HEK293 (cell line): ENCODE measurements around the gene SH3BGR.

Source experiments
- CTCF ChIA-PET: fragments of 350-600 bp; formaldehyde crosslinking; extraction: SDS; loops from one replicate; lab custom pipeline; 2021; ENCODE audit warnings: antibody characterized with exemption; lab: Yijun Ruan, JAX
- POLR2A ChIA-PET: fragments of 300-600 bp; formaldehyde crosslinking; extraction: SDS; loops from one replicate; lab custom pipeline; 2020; ENCODE audit warnings: antibody characterized with exemption, inconsistent platforms; lab: Yijun Ruan, JAX
- H3K27ac ChIP-seq: fragments of 200-500 bp; sonication (Bioruptor generic); 2 replicates; pipeline ENCODE4 v1.5.1; 2014; ENCODE audit warnings: low read depth, low read length, control low read depth, inconsistent platforms; ENCODE audit errors: extremely low read depth
- H3K36me3 ChIP-seq, 2 experiments: fragments of 200-500 bp in 1 of 2; sonication (Bioruptor generic) in 1 of 2; 1 replicate in 1 of 2; 2 replicates in 1 of 2; pipeline ENCODE4 v1.5.1; 2014 to 2017; ENCODE audit warnings: inconsistent platforms in 2 of 2, low read length in 2 of 2; ENCODE audit not compliant: control insufficient read depth in 2 of 2, insufficient read depth in 1 of 2
- H3K4me1 ChIP-seq: fragments of 200-500 bp; sonication (Bioruptor generic); 2 replicates; pipeline ENCODE4 v1.5.1; 2014; ENCODE audit warnings: mild to moderate bottlenecking, low read length, inconsistent platforms; ENCODE audit not compliant: control insufficient read depth, insufficient read depth
- H3K4me3 ChIP-seq: 2 replicates; pipeline ENCODE4 v1.5.1; 2011; ENCODE audit warnings: low read depth, mild to moderate bottlenecking, control low read depth, low read length, moderate library complexity
- H3K9me3 ChIP-seq: fragments of 200-500 bp; sonication (Bioruptor generic); 2 replicates; pipeline ENCODE4 v1.5.1; 2014; ENCODE audit warnings: low read depth, low read length, inconsistent platforms; ENCODE audit not compliant: control insufficient read depth, insufficient read depth
- BCL11A ChIP-seq: fragments of 450-650 bp; formaldehyde crosslinking; IDR thresholded peaks from 2 replicates; pipeline ENCODE4 v1.5.1; 2016; ENCODE audit warnings: low read depth, missing biosample characterization, missing genetic modification characterization
- MYNN ChIP-seq: fragments of 450-650 bp; formaldehyde crosslinking; IDR thresholded peaks from 2 replicates; pipeline ENCODE4 v1.5.1; 2016; ENCODE audit warnings: missing biosample characterization, missing genetic modification characterization, borderline replicate concordance
- MZF1 ChIP-seq: fragments of 450-650 bp; formaldehyde crosslinking; IDR thresholded peaks from 2 replicates; pipeline ENCODE4 v1.5.1; 2017; ENCODE audit warnings: missing biosample characterization, missing genetic modification characterization, borderline replicate concordance
- PRDM2 ChIP-seq: fragments of 450-650 bp; formaldehyde crosslinking; IDR thresholded peaks from 2 replicates; pipeline ENCODE4 v1.5.1; 2016; ENCODE audit warnings: missing biosample characterization, missing genetic modification characterization, borderline replicate concordance
- REPIN1 ChIP-seq: fragments of 450-650 bp; formaldehyde crosslinking; IDR thresholded peaks from 2 replicates; pipeline ENCODE4 v1.5.1; 2017; ENCODE audit warnings: missing biosample characterization, missing genetic modification characterization, low read depth
- SP2 ChIP-seq: fragments of 450-650 bp; formaldehyde crosslinking; IDR thresholded peaks from 2 replicates; pipeline ENCODE4 v1.5.1; 2016; ENCODE audit warnings: missing biosample characterization, missing genetic modification characterization
- ZBTB8A ChIP-seq: fragments of 450-650 bp; formaldehyde crosslinking; IDR thresholded peaks from 2 replicates; pipeline ENCODE4 v1.5.1; 2016; ENCODE audit warnings: missing biosample characterization, missing genetic modification characterization
- ZNF184 ChIP-seq: fragments of 450-650 bp; IDR thresholded peaks from 2 replicates; pipeline ENCODE4 v1.5.1; 2018; ENCODE audit warnings: missing biosample characterization, mild to moderate bottlenecking, missing genetic modification characterization
- ZNF274 ChIP-seq, 2 experiments: fragments of 200-500 bp in 1 of 2; fragments of 450-650 bp in 1 of 2; sonication (Bioruptor generic) in 1 of 2; formaldehyde crosslinking in 1 of 2; IDR thresholded peaks; 2 replicates each; pipeline versions ENCODE4 v1.5.1 to v1.6.1; 2014 to 2016; ENCODE audit warnings: borderline replicate concordance in 1 of 2, inconsistent platforms in 1 of 2, low read length in 1 of 2, missing biosample characterization in 1 of 2, missing genetic modification characterization in 1 of 2
- ZNF280C ChIP-seq: fragments of 450-650 bp; formaldehyde crosslinking; IDR thresholded peaks from 2 replicates; pipeline ENCODE4 v1.5.1; 2016; ENCODE audit warnings: missing biosample characterization, missing genetic modification characterization
- ZNF350 ChIP-seq: fragments of 450-650 bp; formaldehyde crosslinking; IDR thresholded peaks from 2 replicates; pipeline ENCODE4 v1.5.0; 2017; ENCODE audit warnings: missing biosample characterization, mild to moderate bottlenecking, missing genetic modification characterization
- ZNF354C ChIP-seq: fragments of 450-650 bp; formaldehyde crosslinking; IDR thresholded peaks from 2 replicates; pipeline ENCODE4 v1.5.1; 2016; ENCODE audit warnings: missing biosample characterization, missing genetic modification characterization, low read depth, borderline replicate concordance
- ZNF366 ChIP-seq: fragments of 450-650 bp; formaldehyde crosslinking; conservative IDR thresholded peaks from 2 replicates; pipeline ENCODE4 v1.5.1; 2016; ENCODE audit warnings: missing biosample characterization, missing genetic modification characterization
- ZNF423 ChIP-seq: fragments of 450-650 bp; formaldehyde crosslinking; IDR thresholded peaks from 2 replicates; pipeline ENCODE4 v1.5.1; 2016; ENCODE audit warnings: missing biosample characterization, missing genetic modification characterization
- ZNF513 ChIP-seq: fragments of 450-650 bp; IDR thresholded peaks from 2 replicates; pipeline ENCODE4 v1.5.1; 2018; ENCODE audit warnings: missing biosample characterization, missing genetic modification characterization
- ZNF664 ChIP-seq: fragments of 450-650 bp; formaldehyde crosslinking; IDR thresholded peaks from 2 replicates; pipeline ENCODE4 v1.5.1; 2016; ENCODE audit warnings: missing biosample characterization, missing genetic modification characterization
- ZSCAN18 ChIP-seq: fragments of 450-650 bp; formaldehyde crosslinking; IDR thresholded peaks from 2 replicates; pipeline ENCODE4 v1.5.1; 2016; ENCODE audit warnings: missing biosample characterization, missing genetic modification characterization

SH3BGR gene

DNA sequence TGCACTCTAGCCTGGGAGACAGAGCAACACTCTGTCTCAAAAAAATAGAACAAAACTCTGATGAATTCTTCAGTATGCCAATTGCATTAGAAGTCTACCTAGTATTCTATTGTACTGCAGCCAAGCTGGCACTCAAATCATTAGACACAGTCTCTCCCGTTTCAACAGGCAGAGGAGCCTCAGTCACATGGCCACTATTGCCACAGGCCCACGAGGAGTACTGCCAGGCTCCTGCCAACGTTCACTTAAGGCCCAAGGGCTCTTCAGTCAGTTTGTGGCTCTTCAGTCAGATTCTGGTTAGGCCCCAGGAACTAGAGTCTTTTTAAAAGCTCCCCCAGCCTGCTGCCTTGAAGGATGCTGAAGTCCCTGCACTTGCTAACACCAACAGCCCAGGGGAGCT lies 73.4 kb downstream of the SH3BGR start:
- CTCF ChIA-PET: interaction anchor here (0.5 to 0.7 kb wide), 3 partner anchors 18 to 185 kb away, joined by 3 to 4 read pairs (median 3); no protein-coding TSS in a partner anchor
- Histone ChIP-seq H3K4me3 (no peak overlapping the region), H3K27ac (no peak overlapping the region), H3K9me3 (no peaks in the 10 kb centered on the region), H3K4me1 (peaks cover 6% of the 10 kb centered on the region; the same call in 1 of the 2 replicates), H3K36me3 (no peaks in the 10 kb centered on the region)
- no peak for TF ChIP-seq ZNF423
- no peak for TF ChIP-seq ZSCAN18 (tag by site-specific recombination)
- no peak for TF ChIP-seq MYNN (tag by site-specific recombination)
- TF ChIP-seq MZF1: no peak
- no peak for TF ChIP-seq ZNF664 (tag by site-specific recombination)
- no peak for TF ChIP-seq ZBTB8A (tag by site-specific recombination)
- TF ChIP-seq SP2 (tag by site-specific recombination): no peak
- no peak for TF ChIP-seq PRDM2 (tag by site-specific recombination)
- TF ChIP-seq ZNF184 (tag by site-specific recombination): no peak
- no peak for TF ChIP-seq ZNF354C (tag by site-specific recombination)
- no peak for TF ChIP-seq ZNF274 (IDR thresholded peaks at IDR 0.05; ENCODE audit: low read length)
- no peak for TF ChIP-seq ZNF274 (tag by site-specific recombination; IDR thresholded peaks at IDR 0.05; ENCODE audit: borderline replicate concordance)
- no peak for TF ChIP-seq ZNF280C (tag by site-specific recombination)
- TF ChIP-seq ZNF366 (tag by site-specific recombination): no peak
- POLR2A ChIA-PET: no interaction called here

DNA sequence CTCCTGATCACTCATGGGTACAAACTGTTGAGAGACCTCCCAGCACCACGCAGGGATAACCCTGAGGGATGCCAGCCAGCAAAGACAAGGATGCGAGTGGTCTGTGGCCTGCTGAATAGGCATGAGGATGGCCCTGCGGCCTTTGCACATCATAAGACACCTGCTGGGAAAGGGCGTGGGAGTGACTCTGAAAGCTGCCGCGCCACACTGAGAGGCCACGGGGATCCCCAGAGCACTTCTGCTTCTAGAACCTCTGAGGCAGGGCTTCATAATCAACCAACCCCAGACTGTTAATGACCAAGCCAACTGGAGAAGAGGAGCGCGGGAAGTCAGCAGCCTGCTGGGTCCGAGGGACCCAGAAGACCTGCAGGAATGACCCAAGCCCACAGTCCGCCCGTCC lies 73.8 kb downstream of the SH3BGR start:
- ChIA-PET POLR2A (no interaction called here), CTCF (interaction anchor here (0.5 kb wide), 1 partner anchor 184 kb away, joined by 3 read pairs; no protein-coding TSS in a partner anchor)
- TF ChIP-seq ZNF513: no peak
- no peak for TF ChIP-seq REPIN1
- TF ChIP-seq ZNF350 (tag by site-specific recombination): no peak
- TF ChIP-seq BCL11A (tag by site-specific recombination): no peak
- Histone ChIP-seq H3K36me3 (no peaks in the 10 kb centered on the region), H3K27ac (no peak overlapping the region), H3K9me3 (no peaks in the 10 kb centered on the region), H3K4me3 (no peak overlapping the region), H3K4me1 (peaks cover 6% of the 10 kb centered on the region; the same call in 1 of the 2 replicates)
